ENCODE data around the gene SHISAL1.

The SHISAL1 gene

GRCh38 chr22:44287741-44288140 is 25.0 kb downstream of the SHISAL1 start:
- peaks cover 11% of the 10 kb centered on the region; the same call in 1 of the 2 replicates for H3K4me1 ChIP-seq (ENCODE audit: low read length)
- H3K9me3 ChIP-seq (ENCODE audit: insufficient read depth, low read length) = no peaks in the 10 kb centered on the region
- H3K27me3 ChIP-seq (ENCODE audit: low read depth, low read length) = peaks cover 25% of the 10 kb centered on the region
- no peak overlapping the region for H3K9ac ChIP-seq (ENCODE audit: low read length)
- H3K27ac ChIP-seq (ENCODE audit: low read length) = no peak overlapping the region
- no peaks in the 10 kb centered on the region for H3K36me3 ChIP-seq (replicated peaks; ENCODE audit: low read depth, low read length)
- H3K4me3 ChIP-seq (ENCODE audit: low read length) = no peak overlapping the region
- no peaks in the 10 kb centered on the region for H4K20me1 ChIP-seq (ENCODE audit: insufficient read depth, low read length)
- no peak overlapping the region for H3K4me2 ChIP-seq (ENCODE audit: low read length)
- no peak overlapping the region for H2AFZ ChIP-seq (ENCODE audit: low read depth, low read length)
- TF ChIP-seq EZH2phosphoT487 (IDR thresholded peaks at IDR 0.05; ENCODE audit: low read depth) (no peak), CTCF (IDR thresholded peaks at IDR 0.05; ENCODE audit: low read depth, low read length) (no peak)
- no peaks in the 10 kb centered on the region for H3K79me2 ChIP-seq (ENCODE audit: low read length)

- H3K9ac ChIP-seq (ENCODE audit: low read length) = no peak overlapping the region
- peaks cover 11% of the 10 kb centered on the region; the same call in 1 of the 2 replicates for H3K4me1 ChIP-seq (ENCODE audit: low read length)
- no peak overlapping the region for H2AFZ ChIP-seq (ENCODE audit: low read depth, low read length)
- H3K4me2 ChIP-seq (ENCODE audit: low read length) = no peak overlapping the region
- H3K36me3 ChIP-seq (replicated peaks; ENCODE audit: low read depth, low read length) = no peaks in the 10 kb centered on the region
- H4K20me1 ChIP-seq (ENCODE audit: insufficient read depth, low read length) = no peaks in the 10 kb centered on the region
- TF ChIP-seq EZH2phosphoT487 (IDR thresholded peaks at IDR 0.05; ENCODE audit: low read depth) (no peak), CTCF (IDR thresholded peaks at IDR 0.05; ENCODE audit: low read depth, low read length) (no peak)
- no peak overlapping the region for H3K27ac ChIP-seq (ENCODE audit: low read length)
- no peak overlapping the region for H3K4me3 ChIP-seq (ENCODE audit: low read length)
- peaks cover 30% of the 10 kb centered on the region for H3K27me3 ChIP-seq (ENCODE audit: low read depth, low read length)
- no peaks in the 10 kb centered on the region for H3K9me3 ChIP-seq (ENCODE audit: insufficient read depth, low read length)
- no peaks in the 10 kb centered on the region for H3K79me2 ChIP-seq (ENCODE audit: low read length)
Measured at GRCh38 chr22:44287121-44287693, 25.5 kb downstream of the SHISAL1 start.

GRCh38 chr22:44286646-44287045 is 26.1 kb downstream of the SHISAL1 start:
- H3K4me3 ChIP-seq (ENCODE audit: low read length) = no peak overlapping the region
- no peaks in the 10 kb centered on the region for H3K79me2 ChIP-seq (ENCODE audit: low read length)
- no peaks in the 10 kb centered on the region for H4K20me1 ChIP-seq (ENCODE audit: insufficient read depth, low read length)
- H3K4me2 ChIP-seq (ENCODE audit: low read length) = no peak overlapping the region
- H3K4me1 ChIP-seq (ENCODE audit: low read length) = peaks cover 11% of the 10 kb centered on the region; the same call in 1 of the 2 replicates
- no peak overlapping the region for H3K9ac ChIP-seq (ENCODE audit: low read length)
- no peaks in the 10 kb centered on the region for H3K36me3 ChIP-seq (replicated peaks; ENCODE audit: low read depth, low read length)
- H3K27me3 ChIP-seq (ENCODE audit: low read depth, low read length) = peaks cover 35% of the 10 kb centered on the region
- H2AFZ ChIP-seq (ENCODE audit: low read depth, low read length) = no peak overlapping the region
- no peak for TF ChIP-seq CTCF (IDR thresholded peaks at IDR 0.05; ENCODE audit: low read depth, low read length)
- TF ChIP-seq EZH2phosphoT487 (IDR thresholded peaks at IDR 0.05; ENCODE audit: low read depth) = no peak
- no peaks in the 10 kb centered on the region for H3K9me3 ChIP-seq (ENCODE audit: insufficient read depth, low read length)
- no peak overlapping the region for H3K27ac ChIP-seq (ENCODE audit: low read length)

GRCh38 chr22:44284711-44285110 is 28.0 kb downstream of the SHISAL1 start:
- Histone ChIP-seq H3K4me2 (ENCODE audit: low read length) (no peak overlapping the region), H3K27me3 (ENCODE audit: low read depth, low read length) (peaks cover 49% of the 10 kb centered on the region)

More at GRCh38 chr22:44284711-44285110, 28.0 kb downstream of the SHISAL1 start:
- H3K9me3 ChIP-seq (ENCODE audit: insufficient read depth, low read length) = no peaks in the 10 kb centered on the region
- no peak overlapping the region for H3K4me3 ChIP-seq (ENCODE audit: low read length)
- peaks cover 7% of the 10 kb centered on the region; the same call in 1 of the 2 replicates for H3K4me1 ChIP-seq (ENCODE audit: low read length)
- 0 out of 2 replicates have a peak, but pooled peaks cover 4% of the 10 kb centered on the region for H4K20me1 ChIP-seq (ENCODE audit: insufficient read depth, low read length)
- no peak overlapping the region for H3K27ac ChIP-seq (ENCODE audit: low read length)
- no peaks in the 10 kb centered on the region for H3K36me3 ChIP-seq (replicated peaks; ENCODE audit: low read depth, low read length)
- TF ChIP-seq EZH2phosphoT487 (IDR thresholded peaks at IDR 0.05; ENCODE audit: low read depth) (no peak), CTCF (IDR thresholded peaks at IDR 0.05; ENCODE audit: low read depth, low read length) (no peak)
- no peaks in the 10 kb centered on the region for H3K79me2 ChIP-seq (ENCODE audit: low read length)
- no peak overlapping the region for H2AFZ ChIP-seq (ENCODE audit: low read depth, low read length)
- no peak overlapping the region for H3K9ac ChIP-seq (ENCODE audit: low read length)

All from OCI-LY3 (cell line).